Epithelial cell of esophagus (primary cell): ENCODE results near the gene SAMD11.
A peak's percentile ranks its signal among the peaks of the same experiment; 100 is the strongest.

ENCODE experiments used
- DNase-seq: peaks from one replicate; pipeline ENCODE4 v3.0.0; 2010; ENCODE audit warnings: low read depth
- H3K4me3 ChIP-seq: 2 replicates; pipeline ENCODE4 v1.5.1; 2011; ENCODE audit warnings: mild to moderate bottlenecking, low read length, control low read depth
- CTCF ChIP-seq: IDR thresholded peaks from 2 replicates; pipeline ENCODE4 v1.5.1; 2011; ENCODE audit warnings: low read depth, mild to moderate bottlenecking, low read length, control low read depth, inconsistent platforms; ENCODE audit not compliant: insufficient read depth; ENCODE audit errors: missing control alignments

Gene SAMD11

DNA sequence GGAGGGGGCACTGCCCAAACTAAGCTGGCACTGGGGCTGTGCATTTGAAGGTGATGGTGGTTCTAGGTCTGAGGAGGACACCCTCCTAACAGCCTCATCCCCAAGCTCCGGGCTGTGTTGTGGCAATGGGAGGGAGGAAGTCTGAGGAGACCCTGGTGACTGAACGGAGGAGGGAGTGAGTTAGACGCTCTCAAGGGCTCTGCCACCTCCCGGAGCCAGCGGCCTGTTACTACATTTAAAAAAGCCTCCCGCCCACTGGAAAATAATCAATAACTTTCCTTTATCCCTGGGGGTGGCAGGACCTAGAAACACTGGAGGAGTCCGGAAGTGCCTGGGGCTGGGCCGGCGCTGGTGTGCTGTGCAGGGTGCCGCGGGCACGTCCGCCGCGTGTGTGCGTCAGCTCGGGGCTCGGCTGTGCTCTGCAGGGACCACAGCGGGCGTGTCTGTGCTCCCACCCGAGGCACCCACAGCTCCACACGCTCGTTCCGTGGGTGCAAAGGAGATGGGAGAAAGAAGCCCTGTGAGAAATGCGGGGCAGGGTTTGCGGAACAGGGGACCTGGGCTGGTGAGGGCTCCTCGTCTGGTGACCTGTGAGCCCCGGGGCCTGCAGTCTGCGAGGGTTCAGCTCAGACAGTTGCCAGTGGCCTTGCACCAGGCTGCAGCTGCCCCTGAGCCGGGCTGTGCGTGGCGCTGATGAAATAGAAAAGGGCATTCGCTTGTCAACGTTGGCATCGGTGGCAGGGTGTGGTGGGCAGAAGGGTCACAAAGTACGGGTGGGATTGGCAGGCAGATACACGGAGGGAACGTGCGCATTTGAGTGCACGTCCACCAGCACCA lies 5.3 kb downstream of the SAMD11 start:
- no peak for TF ChIP-seq CTCF
- no peak overlapping the region for H3K4me3 ChIP-seq
- DNase-seq: no peak

- TF ChIP-seq CTCF: no peak
- DNase-seq: no peak
- H3K4me3 ChIP-seq: no peak overlapping the region
These were observed 6.2 kb downstream of the SAMD11 start for GRCh38 chr1:929712-930632.

GRCh38 chr1:930633-931138 lies 7.0 kb downstream of the SAMD11 start:
- TF ChIP-seq CTCF: no peak
- H3K4me3 ChIP-seq: no peak overlapping the region
- no peak for DNase-seq

DNA sequence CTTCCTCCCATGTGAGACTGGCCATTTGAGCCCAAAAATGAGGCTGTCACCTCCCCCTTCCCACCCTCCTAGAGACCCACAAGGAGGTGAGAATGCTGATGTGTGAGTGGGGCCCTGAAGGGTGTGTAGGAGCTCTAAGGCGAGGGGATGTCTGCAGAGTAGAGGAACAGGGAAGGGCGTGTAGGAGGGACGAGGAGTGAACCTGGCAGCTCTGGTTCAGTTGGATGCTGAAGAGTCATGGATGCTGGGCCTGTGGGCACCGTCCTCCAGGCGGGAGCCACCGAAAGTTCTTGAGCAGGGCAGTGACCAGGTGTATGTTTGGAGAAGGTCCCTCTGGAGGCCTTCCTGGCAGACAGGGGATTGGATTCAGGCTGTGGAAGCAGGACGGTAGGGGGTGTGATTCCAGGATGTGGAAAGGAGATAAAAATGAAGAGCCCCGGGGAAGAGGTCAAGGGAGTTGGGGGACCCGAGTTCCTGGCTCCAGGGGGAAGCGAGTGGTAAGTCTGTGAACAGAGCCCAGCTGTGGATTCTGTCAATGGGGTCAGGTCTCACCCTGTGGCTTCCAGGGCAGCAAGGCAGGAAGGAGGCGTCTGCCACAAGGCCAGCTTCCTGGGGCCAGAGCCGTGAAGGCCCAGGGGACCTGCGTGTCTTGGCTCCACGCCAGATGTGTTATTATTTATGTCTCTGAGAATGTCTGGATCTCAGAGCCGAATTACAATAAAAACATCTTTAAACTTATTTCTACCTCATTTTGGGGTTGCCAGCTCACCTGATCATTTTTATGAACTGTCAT lies 7.9 kb downstream of the SAMD11 start:
- no peak for TF ChIP-seq CTCF
- DNase-seq: no peak
- H3K4me3 ChIP-seq: no peak overlapping the region

GRCh38 chr1:932173-932510 lies 8.4 kb downstream of the SAMD11 start:
- H3K4me3 ChIP-seq: no peak overlapping the region
- TF ChIP-seq CTCF: no peak
- DNase-seq: no peak

- peak; percentile 57 for DNase-seq
- TF ChIP-seq CTCF: no peak
These were observed 9.3 kb downstream of the SAMD11 start for GRCh38 chr1:932776-933602.

More at GRCh38 chr1:932776-933602, 9.3 kb downstream of the SAMD11 start:
- H3K4me3 ChIP-seq: no peak overlapping the region
